ENCODE data around the gene EEF1AKMT1.
"Not testable (repeated sequence)": the region's sequence is repeated elsewhere in the genome, so short reads cannot be mapped to it uniquely, and the experiment has no call there.

The EEF1AKMT1 gene

DNA sequence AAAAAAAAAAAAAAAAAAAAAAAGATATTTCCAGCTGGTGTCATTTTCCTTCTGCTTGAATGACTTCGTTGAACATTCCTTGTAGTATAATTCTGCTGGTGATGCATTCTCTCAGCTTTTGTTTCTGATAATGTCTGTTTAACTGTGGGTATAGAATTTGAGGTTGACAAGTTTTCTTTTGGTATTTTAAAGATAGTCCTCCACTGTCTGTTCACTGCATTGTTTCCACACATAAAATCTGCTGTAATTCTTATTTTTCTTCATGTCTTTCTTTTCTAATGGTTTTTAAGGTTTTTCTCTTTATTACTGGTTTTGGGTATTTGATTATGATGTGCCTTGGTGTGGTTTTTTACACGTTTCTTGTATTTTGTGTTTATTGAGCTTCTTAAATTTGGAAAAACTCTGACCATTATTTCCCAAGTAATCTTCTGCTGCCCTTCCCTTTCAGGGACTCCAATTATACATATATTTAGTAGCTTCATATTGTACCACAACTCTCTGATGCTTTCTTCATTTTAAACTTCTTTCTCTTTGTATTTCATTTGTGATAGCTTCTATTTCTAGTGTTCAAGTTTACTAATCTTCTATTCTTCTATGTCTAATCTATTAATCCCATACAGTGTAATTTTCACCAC is 6.3 kb downstream of the EEF1AKMT1 start:
- no peak for FAIRE-seq
- no peak for TF ChIP-seq TAF1 (IDR thresholded peaks at IDR 0.05; ENCODE audit: low read depth, low read length)

DNA sequence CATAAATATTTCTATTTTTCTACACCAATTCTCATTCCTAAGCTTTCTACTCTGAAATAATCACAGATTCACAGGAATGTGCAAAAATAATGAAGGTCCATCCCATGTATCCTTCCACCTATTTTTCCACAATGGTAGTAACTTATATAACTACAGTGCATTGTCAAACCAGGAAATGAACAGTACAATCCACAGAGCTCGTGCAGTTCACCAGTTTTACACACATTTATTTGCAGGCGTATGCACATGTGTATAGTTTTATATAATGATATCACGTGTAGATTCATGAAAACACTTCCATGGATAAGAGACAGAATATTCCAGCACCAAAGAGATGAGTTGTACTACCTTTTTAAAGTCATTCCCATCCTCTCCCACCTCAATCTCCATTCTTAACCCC is 12.9 kb downstream of the EEF1AKMT1 start:
- FAIRE-seq (no peak), DNase-seq (ENCODE audit: insufficient read length, low spot score) (no peak)
- TF ChIP-seq SPI1 (IDR thresholded peaks at IDR 0.05; ENCODE audit: low read depth, low read length) (no peak), TAF1 (IDR thresholded peaks at IDR 0.05; ENCODE audit: low read depth, low read length) (no peak), POLR2A (IDR thresholded peaks at IDR 0.05; ENCODE audit: low read depth, low read length) (no peak), POLR2AphosphoS5 (IDR thresholded peaks at IDR 0.05; ENCODE audit: low read depth, low read length) (no peak), PAX5 (IDR thresholded peaks at IDR 0.05; ENCODE audit: insufficient read depth, low read length, severe bottlenecking) (no peak), POU2F2 (IDR thresholded peaks at IDR 0.05; ENCODE audit: low read depth, low read length) (no peak)

More for the DNA sequence above, 6.3 kb downstream of the EEF1AKMT1 start:
- no peak for DNase-seq (ENCODE audit: insufficient read length, low spot score)

DNA sequence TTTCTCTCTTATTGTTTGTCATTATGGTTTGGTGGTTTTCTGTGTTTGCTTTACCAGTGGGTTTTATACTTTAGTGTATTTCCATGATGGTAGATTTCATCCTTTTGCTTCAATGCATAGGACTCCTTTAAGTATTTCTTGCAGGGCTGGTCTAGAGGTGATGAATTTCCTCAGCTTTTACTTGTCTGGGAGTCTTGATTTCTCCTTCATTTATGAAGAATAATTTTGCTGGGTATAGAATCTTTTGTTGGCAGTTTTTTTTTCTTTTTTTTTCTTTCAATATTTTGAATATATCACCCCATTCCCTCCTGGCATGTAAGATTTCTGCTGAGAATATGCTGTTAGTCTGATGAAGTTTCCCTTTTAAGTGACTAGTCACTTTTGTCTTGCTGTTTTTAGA is 19.8 kb downstream of the EEF1AKMT1 start:
- FAIRE-seq (no peak), DNase-seq (ENCODE audit: insufficient read length, low spot score) (no peak)
- TF ChIP-seq PAX5 (IDR thresholded peaks at IDR 0.05; ENCODE audit: insufficient read depth, low read length, severe bottlenecking) (no peak), TAF1 (IDR thresholded peaks at IDR 0.05; ENCODE audit: low read depth, low read length) (no peak), POLR2A (IDR thresholded peaks at IDR 0.05; ENCODE audit: low read depth, low read length) (no peak), SPI1 (IDR thresholded peaks at IDR 0.05; ENCODE audit: low read depth, low read length) (no peak), POLR2AphosphoS5 (IDR thresholded peaks at IDR 0.05; ENCODE audit: low read depth, low read length) (no peak), POU2F2 (IDR thresholded peaks at IDR 0.05; ENCODE audit: low read depth, low read length) (no peak)

DNA sequence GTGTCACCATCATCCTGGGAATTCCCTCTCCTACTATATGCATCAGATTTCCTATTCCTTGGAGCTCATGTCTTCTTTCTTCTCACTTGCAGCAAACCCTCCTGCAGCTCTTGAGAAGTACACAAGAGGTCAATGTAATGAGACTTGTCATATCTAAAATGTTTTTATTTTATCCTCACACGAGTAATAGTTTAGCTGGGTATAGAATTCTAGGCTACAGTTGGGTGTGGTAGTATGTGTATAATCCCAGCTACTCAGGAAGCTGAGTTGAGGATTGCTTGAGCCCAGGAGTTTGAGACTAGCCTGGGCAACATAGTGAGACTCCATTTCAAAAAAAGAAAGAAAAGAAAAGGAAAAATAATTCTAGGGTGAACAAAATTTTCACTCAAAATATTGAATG is 24.4 kb downstream of the EEF1AKMT1 start:
- TF ChIP-seq TAF1 (IDR thresholded peaks at IDR 0.05; ENCODE audit: low read depth, low read length), result no peak
- TF ChIP-seq SPI1 (IDR thresholded peaks at IDR 0.05; ENCODE audit: low read depth, low read length), result no peak
- TF ChIP-seq POLR2A (IDR thresholded peaks at IDR 0.05; ENCODE audit: low read depth, low read length), result no peak
- TF ChIP-seq POU2F2 (IDR thresholded peaks at IDR 0.05; ENCODE audit: low read depth, low read length), result no peak
- TF ChIP-seq POLR2AphosphoS5 (IDR thresholded peaks at IDR 0.05; ENCODE audit: low read depth, low read length), result no peak

DNA sequence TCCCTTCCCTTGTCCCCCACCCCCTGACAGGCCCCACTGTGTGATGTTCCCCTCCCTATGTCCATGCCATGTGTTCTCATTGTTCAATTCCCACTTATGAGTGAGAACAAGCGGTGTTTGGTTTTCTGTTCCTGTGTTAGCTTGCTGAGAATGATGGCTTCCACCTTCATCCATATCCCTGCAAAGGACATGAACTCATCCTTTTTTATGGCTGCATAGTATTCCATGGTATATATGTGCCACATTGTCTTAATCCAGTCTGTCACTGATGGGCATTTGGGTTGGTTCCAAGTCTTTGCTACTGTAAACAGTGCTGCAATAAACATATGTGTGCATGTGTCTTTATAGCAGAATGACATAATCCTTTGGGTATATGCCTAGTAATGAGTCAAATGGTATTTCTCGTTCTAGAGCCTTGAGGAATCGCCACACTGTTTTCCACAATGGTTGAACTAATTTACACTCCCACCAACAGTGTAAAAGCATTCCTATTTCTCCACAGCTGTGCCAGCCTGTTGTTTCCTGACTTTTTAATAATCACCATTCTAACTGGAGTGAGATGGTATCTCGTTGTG is 29.8 kb downstream of the EEF1AKMT1 start:
- FAIRE-seq; DNase-seq (ENCODE audit: insufficient read length, low spot score): not testable (repeated sequence)

More for the DNA sequence above, 24.4 kb downstream of the EEF1AKMT1 start:
- DNase-seq (ENCODE audit: insufficient read length, low spot score) (no peak), FAIRE-seq (no peak)

DNA sequence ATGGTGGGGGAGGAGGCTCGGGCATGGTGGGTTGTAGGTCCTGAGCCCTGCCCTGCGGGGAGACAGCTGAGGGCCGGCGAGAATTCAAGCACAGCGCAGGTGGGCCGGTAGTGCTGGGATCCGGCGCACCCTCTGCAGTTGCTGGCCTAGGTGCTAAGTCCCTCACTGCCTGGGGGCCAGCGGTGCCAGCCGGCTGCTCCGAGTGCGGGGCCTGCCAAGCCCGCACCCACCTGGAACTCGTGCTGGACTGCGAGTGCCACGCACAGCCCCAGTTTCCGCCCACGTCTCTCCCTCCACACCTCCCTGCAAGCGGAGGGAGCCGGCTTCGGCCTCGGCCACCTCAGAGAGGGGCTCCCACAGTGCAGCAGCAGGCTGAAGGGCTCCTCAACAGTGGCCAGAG is 33.7 kb downstream of the EEF1AKMT1 start:
- TF ChIP-seq POLR2A (IDR thresholded peaks at IDR 0.05; ENCODE audit: low read depth, low read length) (no peak), POLR2AphosphoS5 (IDR thresholded peaks at IDR 0.05; ENCODE audit: low read depth, low read length) (no peak), TAF1 (IDR thresholded peaks at IDR 0.05; ENCODE audit: low read depth, low read length) (no peak), SPI1 (IDR thresholded peaks at IDR 0.05; ENCODE audit: low read depth, low read length) (no peak), PAX5 (IDR thresholded peaks at IDR 0.05; ENCODE audit: insufficient read depth, low read length, severe bottlenecking) (no peak), POU2F2 (IDR thresholded peaks at IDR 0.05; ENCODE audit: low read depth, low read length) (no peak)
- DNase-seq (ENCODE audit: insufficient read length, low spot score), result no peak
- FAIRE-seq, result no peak

DNA sequence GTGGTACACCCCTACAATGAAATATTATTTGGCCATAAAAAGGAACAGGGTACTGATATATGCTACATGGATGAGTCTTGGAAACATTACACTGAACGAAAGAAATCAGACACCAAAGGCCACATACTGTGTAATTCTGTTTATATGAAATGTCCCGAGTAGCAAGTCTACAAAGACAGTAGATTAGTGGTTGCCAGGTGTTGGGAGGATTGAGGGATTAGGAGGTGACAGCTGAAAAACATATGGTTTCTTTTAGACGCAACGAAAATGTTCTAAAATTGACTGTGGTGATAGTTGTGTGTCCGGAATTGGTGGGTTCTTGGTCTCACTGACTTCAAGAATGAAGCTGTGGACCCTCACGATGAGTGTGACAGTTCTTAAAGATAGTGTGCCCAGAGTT is 35.1 kb downstream of the EEF1AKMT1 start:
- FAIRE-seq (no peak), DNase-seq (ENCODE audit: insufficient read length, low spot score) (no peak)
- TF ChIP-seq TAF1 (IDR thresholded peaks at IDR 0.05; ENCODE audit: low read depth, low read length) (no peak), PAX5 (IDR thresholded peaks at IDR 0.05; ENCODE audit: insufficient read depth, low read length, severe bottlenecking) (no peak), SPI1 (IDR thresholded peaks at IDR 0.05; ENCODE audit: low read depth, low read length) (no peak), POU2F2 (IDR thresholded peaks at IDR 0.05; ENCODE audit: low read depth, low read length) (no peak), POLR2AphosphoS5 (IDR thresholded peaks at IDR 0.05; ENCODE audit: low read depth, low read length) (no peak), POLR2A (IDR thresholded peaks at IDR 0.05; ENCODE audit: low read depth, low read length) (no peak)

DNA sequence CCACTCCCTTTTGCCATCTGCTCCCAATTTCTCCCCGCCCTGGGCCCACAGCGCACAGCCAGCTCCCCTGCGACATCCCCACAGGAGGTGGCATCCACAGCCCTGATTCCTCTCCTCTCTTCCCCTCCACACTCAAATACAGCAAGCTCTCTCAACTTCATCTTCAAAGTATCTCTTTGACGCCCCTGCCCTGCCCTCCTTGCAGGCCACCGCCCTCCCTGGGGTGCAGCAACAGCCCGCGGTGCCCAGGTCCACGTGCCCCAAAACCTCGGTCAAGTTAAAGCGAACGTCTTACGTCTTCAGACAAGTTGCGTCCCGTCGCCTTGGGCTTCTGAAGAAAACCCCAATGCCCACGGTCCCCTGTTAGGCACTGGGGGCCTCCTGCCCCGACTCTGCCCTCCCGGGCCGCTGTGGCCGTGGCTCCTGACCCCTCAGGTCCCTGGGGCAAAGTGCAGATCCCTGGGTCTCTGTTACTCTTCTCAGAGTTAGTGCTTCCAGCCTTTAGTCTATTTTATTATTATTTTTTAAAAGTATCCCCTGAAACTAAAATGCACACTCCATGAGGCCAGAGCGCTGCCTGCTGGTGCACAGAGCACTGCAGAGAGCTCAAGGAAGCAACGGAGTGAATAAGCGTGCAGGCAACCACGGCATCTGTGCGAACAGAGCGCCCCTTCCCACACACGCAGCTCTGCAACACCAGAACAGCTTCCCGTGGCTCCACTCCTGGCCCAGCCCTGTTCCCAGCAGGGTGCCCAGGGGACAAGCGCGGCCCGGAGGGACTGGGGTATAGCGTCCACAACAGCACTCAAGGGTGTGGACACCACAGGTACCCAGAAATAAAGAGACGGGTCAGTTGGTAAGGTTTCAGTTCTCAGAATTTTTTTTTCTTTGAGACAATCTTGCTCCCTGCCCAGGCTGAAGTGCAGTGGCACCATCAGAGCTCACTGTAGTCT is 43.9 kb downstream of the EEF1AKMT1 start:
- TF ChIP-seq POU2F2 (IDR thresholded peaks at IDR 0.05; ENCODE audit: low read depth, low read length) (no peak), TAF1 (IDR thresholded peaks at IDR 0.05; ENCODE audit: low read depth, low read length) (no peak)
- no peak for FAIRE-seq
- no peak for DNase-seq (ENCODE audit: insufficient read length, low spot score)

DNA sequence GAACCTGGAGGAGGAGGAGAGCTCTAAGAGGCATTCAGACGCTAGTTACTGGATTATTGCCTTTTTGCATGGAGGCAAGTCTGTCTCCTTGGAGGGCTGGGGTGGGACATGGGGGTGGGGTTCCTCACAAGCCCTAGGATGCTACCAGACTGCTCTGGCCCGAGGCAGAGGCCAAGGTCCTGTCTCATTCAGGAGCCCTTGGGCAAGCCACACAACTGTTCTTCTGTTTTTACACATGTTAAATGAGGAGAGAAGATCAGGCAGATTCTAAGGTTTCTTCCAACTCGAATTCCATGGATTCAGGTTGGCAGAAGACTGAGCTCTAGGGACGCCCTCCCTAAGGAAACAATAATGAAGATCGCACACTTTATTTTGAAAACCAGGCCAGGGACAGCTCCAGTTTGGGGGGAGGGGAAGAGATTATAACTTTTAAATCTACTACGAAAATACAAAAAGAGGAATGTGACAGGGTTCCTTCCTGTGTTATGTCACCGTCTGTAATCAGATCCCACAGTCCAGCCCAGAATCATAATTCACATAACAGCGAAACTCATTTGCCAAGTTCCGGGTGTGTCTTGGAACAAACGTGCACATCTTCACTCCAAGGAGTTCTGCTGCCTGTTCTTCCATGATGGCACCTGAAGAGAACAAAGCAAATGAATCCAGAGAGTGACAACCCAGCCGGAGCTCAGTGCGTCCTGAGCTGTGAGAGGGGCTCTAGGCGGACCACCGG is 45.0 kb downstream of the EEF1AKMT1 start:
- FAIRE-seq (no peak), DNase-seq (ENCODE audit: insufficient read length, low spot score) (no peak)
- TF ChIP-seq POLR2A (IDR thresholded peaks at IDR 0.05; ENCODE audit: low read depth, low read length), result no peak
- no peak for TF ChIP-seq PAX5 (IDR thresholded peaks at IDR 0.05; ENCODE audit: insufficient read depth, low read length, severe bottlenecking)
- TF ChIP-seq POLR2AphosphoS5 (IDR thresholded peaks at IDR 0.05; ENCODE audit: low read depth, low read length), result no peak
- no peak for TF ChIP-seq TAF1 (IDR thresholded peaks at IDR 0.05; ENCODE audit: low read depth, low read length)
- no peak for TF ChIP-seq POU2F2 (IDR thresholded peaks at IDR 0.05; ENCODE audit: low read depth, low read length)
- TF ChIP-seq SPI1 (IDR thresholded peaks at IDR 0.05; ENCODE audit: low read depth, low read length), result no peak

All from GM12891 (cell line).